Effector memory CD8-positive, alpha-beta T cell (primary cell): ENCODE measurements around the gene HOXB5.

Experiments used
- ATAC-seq: fragments of 150-1000 bp; cut with Tn5 transposase; replicated peaks from 2 replicates; pipeline ENCODE4 v1.10.0; 2021; ENCODE audit warnings: mild to moderate bottlenecking, moderate library complexity
- DNase-seq, 3 experiments: peaks; one replicate each; pipeline ENCODE4 v3.0.0; 2021
- H3K27ac Mint-ChIP-seq, 2 donors: one replicate each; pipeline ENCODE4 v1.8.0; 2022; ENCODE audit warnings: mild to moderate bottlenecking in 2 of 2, mixed read lengths in 2 of 2, moderate library complexity in 2 of 2
- H3K27me3 Mint-ChIP-seq, 2 donors: one replicate each; pipeline ENCODE4 v1.8.0; 2022; ENCODE audit warnings: mixed read lengths in 2 of 2
- H3K36me3 Mint-ChIP-seq: one replicate; pipeline ENCODE4 v1.8.0; 2022; ENCODE audit warnings: mild to moderate bottlenecking, moderate library complexity, mixed read lengths; ENCODE audit not compliant: insufficient read depth
- H3K4me1 Mint-ChIP-seq, 2 donors: one replicate each; pipeline ENCODE4 v1.8.0; 2022; ENCODE audit warnings: low read depth in 2 of 2, mixed read lengths in 2 of 2
- H3K4me3 Mint-ChIP-seq, 2 donors: one replicate each; pipeline ENCODE4 v1.8.0; 2022; ENCODE audit warnings: mild to moderate bottlenecking in 2 of 2, mixed read lengths in 2 of 2, moderate library complexity in 2 of 2
- H3K9me3 Mint-ChIP-seq, 2 donors: one replicate each; pipeline ENCODE4 v1.8.0; 2022; ENCODE audit warnings: mixed read lengths in 2 of 2

HOXB5 gene

DNA sequence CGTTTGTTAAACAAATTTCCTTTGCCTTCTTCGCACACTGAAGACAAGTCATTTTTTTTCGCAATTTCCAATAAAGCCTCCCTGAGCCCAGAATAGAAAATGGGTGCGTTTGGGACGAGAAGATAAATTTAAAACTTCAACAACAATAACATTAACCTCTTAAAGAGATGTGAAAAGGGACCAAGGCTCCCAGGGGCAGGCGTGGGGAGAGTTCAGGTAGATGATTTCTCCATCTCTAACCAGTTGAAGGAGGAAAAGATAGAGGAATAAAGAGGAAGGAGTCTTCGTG is 14.2 kb downstream of the HOXB5 start:
- Mint-ChIP-seq H3K4me1 (peaks cover 13 to 15% of the 10 kb centered on the region in 2 donors), H3K27ac (peak overlapping the region in 1 of 2 donors; percentile 92), H3K27me3 (peaks cover 51 to 59% of the 10 kb centered on the region in 2 donors), H3K36me3 (peaks cover 12% of the 10 kb centered on the region), H3K9me3 (no peaks in the 10 kb centered on the region), H3K4me3 (peak overlapping the region; percentile 90 to 94)
- DNase-seq (no peak), ATAC-seq (no peak)

DNA sequence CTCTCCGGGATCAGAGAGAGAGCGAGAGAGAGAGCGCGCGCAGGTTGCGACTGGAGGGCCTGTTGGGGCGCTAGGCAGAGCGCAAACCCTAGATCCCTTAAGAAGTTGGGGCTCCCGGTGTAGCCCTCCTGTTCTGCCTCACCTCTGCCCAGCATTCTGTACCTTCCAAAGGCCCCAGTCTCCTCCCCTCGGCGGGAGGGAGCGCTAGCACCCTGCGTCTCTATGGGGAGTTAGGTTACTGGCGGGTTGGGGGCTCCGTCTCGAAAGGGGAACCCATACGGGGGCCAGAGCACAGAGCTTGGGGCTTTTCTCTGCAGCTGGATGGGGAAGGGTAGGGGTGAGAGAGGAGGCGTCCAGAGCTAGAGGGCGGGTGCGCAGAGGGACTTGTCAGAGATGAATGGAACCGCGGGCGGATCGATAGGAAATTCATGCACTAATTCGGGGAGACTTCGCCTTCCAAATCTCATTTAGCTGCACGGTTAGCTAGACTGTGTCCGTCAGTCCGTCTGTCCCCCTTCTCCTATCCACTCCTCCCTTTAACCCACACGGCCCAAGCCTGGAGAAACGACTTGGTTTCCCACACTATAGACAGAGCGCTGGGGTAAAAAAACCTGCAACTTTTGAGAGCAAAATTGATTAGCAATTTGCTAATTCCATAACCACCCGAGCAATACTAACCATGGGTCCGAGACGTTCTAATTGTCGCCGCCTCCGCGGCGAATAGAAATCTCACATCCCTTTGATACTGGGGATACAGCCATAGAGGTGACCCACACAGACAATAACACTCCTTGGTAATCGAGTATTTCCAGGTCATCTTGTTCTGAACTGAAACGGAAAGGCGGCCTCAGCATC is 14.7 kb downstream of the HOXB5 start:
- Mint-ChIP-seq H3K4me1 (peaks cover 13 to 16% of the 10 kb centered on the region in 2 donors), H3K36me3 (peaks cover 12% of the 10 kb centered on the region), H3K9me3 (no peaks in the 10 kb centered on the region), H3K27me3 (peaks cover 47 to 53% of the 10 kb centered on the region in 2 donors), H3K27ac (peak overlapping the region; percentile 86 to 92), H3K4me3 (peak overlapping the region; percentile 90 to 94)
- DNase-seq (peak in 2 of 3 experiments; percentile 25 to 29), ATAC-seq (peak; percentile 61)

DNA sequence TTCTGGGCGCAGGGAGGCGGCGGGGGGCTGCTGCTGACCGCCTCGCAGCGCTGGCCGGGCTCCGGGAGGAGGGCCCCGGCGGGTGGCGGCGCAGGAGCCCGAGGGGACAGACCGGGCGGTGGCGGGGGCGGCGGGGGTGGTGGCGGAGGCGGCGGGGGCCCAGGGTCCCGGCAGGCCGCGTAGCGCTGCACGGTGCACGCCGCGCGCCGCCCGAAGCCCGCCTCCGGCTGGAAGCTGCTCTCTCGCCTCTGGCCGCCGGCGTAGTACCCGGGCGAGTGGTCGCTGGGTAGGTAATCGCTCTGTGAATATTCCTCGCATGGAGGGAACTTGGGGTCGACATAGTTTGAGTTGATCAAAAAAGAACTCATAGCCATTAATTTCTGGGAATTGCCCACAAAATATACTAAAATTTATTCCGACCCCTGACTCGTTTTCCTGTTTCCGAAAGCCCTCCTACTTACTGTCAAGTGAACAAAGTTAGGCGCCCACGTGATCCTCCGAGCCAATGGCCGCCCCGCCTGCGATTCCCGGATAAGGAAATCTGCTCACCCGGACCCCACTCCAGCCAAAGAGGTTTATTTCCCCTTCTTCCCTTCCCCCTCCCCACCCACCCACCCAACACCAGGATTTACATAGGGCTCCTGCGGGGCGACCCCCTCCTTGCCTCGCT is 15.5 kb downstream of the HOXB5 start, which contains the start of gene HOXB4:
Gene HOXB4, minus strand, starts transcription at position 405 of the 670 bp plus-strand sequence. Its CDS starts 31 bp downstream, at position 374.
- peaks cover 13 to 20% of the 10 kb centered on the region in 2 donors for H3K4me1 Mint-ChIP-seq
- H3K36me3 Mint-ChIP-seq: peaks cover 12% of the 10 kb centered on the region
- H3K4me3 Mint-ChIP-seq: peak within 1 kb of the TSS; percentile 90 to 94
- H3K27ac Mint-ChIP-seq: peak within 1 kb of the TSS; percentile 86 to 92
- H3K27me3 Mint-ChIP-seq: peaks cover 39 to 45% of the 10 kb centered on the region in 2 donors
- H3K9me3 Mint-ChIP-seq: no peaks in the 10 kb centered on the region
- DNase-seq: peak; percentile 52 to 64 (median 55)
- peak; percentile 87 for ATAC-seq

DNA sequence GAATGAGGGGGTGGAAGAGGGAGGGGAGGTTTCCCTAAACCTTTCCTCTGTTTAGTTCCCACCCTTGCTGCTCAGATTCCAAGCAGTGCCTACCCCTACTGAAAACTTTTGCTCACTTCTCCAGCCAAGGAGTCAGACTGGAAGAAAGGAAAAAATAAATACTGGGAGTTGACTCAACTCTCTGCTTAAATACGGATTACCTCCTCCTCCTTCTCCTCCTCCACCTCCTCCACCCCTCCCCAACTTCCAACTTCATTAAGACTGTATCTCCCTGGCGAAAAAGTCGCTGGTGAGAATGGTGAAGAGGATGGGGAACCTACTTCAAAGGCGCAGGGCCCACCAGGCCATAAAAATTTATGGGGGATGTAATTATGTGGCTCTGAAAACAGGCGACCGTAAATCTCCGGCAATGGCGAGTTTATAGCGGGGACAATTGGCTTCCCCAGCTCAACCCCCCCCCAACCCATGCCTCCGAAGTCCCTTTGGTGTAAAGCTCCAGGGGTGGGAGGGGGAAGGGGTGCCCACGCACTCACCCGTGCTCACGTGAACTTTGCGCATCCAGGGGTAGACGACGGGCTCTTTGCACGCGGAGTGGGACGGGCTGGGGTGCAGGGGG is 16.1 kb downstream of the HOXB5 start:
- H3K4me1 Mint-ChIP-seq: peaks cover 13 to 20% of the 10 kb centered on the region in 2 donors
- H3K4me3 Mint-ChIP-seq: peak overlapping the region; percentile 90 to 94
- peaks cover 9% of the 10 kb centered on the region for H3K36me3 Mint-ChIP-seq
- no peaks in the 10 kb centered on the region for H3K9me3 Mint-ChIP-seq
- H3K27me3 Mint-ChIP-seq: peaks cover 33 to 39% of the 10 kb centered on the region in 2 donors
- peak overlapping the region; percentile 53 to 92 for H3K27ac Mint-ChIP-seq
- peak; percentile 22 for ATAC-seq
- no peak for DNase-seq

DNA sequence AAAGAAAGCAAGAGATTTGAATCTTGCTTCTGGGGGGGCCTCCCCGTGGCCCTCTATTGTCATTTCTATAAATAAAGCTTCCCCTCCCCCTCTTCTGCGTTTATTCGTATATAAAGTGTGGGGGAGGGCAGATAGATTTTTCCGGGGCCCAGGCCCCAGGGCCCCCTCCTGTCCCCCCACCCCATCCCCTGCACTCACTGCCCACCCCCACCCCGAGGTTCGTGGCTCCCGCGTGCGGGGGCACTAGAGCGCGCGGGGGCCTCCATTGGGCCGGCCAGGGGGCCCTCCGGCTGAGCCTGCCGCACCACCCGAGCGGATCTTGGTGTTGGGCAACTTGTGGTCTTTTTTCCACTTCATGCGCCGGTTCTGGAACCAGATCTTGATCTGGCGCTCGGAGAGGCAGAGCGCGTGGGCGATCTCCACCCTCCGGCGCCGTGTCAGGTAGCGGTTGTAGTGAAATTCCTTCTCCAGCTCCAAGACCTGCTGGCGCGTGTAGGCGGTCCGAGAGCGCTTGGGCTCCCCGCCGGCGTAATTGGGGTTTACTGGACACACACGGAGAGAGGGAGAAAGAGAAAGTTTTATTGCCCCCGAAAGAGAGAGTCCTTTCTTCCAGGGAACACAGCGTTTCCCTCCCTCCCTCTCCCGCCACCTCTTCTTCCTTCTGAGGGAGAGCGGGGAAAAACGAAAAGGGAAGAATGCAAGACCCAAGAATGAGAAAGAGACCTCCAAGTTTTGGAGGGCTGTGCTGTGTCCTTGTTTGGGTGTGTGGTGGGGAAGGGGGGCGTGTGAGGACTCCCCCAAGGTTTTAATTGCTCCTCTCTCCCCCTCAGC is 16.9 kb downstream of the HOXB5 start:
- H3K27me3 Mint-ChIP-seq: peaks cover 30 to 32% of the 10 kb centered on the region in 2 donors

DNA sequence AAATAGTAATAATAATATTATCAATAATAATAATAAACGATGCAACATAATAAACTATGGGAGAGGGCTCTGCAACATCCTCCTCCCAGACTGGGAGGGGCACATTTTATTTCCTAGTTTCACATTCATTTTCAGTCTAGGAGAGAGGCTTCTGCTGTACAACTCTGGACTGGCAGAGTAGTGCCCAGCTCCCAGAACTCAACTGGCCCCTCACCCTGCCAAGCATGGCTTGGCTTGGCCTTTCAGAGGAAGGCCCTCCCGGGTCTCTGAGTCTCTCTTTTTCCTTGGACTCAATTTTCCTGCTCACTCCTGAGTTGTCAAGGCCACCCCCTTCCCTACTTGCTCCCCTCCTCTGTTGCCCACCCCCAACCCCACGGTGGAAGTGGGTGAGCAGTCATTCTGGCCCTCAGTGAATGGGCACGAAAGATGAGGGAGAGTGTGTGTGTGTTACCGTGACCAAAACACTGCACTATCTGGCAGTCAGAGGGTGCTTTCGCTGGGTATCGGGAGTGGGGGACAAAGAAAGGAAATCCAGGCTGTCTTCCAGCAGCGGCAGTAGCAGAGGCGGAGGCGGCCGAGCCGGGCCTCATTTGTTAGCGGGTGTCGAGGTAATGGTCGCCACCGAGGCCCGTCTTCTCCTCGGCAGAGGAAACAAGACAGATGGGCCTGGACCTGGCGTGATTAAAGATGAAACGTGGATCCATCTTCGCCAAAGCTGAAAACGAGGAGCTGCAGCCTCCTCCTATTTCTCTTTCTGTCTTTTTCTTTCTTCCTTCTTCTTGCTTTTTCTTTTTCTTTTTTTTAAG is 17.7 kb downstream of the HOXB5 start:
- ATAC-seq: no peak
- Mint-ChIP-seq H3K9me3 (no peaks in the 10 kb centered on the region), H3K27me3 (peaks cover 22 to 23% of the 10 kb centered on the region in 2 donors), H3K36me3 (peaks cover 9% of the 10 kb centered on the region), H3K4me1 (peaks cover 8 to 20% of the 10 kb centered on the region in 2 donors), H3K4me3 (no peak overlapping the region), H3K27ac (no peak overlapping the region)
- no peak for DNase-seq

More for the DNA sequence above, 16.9 kb downstream of the HOXB5 start:
- peak overlapping the region in 1 of 2 donors; percentile 53 for H3K27ac Mint-ChIP-seq
- H3K36me3 Mint-ChIP-seq: peaks cover 9% of the 10 kb centered on the region
- H3K9me3 Mint-ChIP-seq: no peaks in the 10 kb centered on the region
- no peak for DNase-seq
- ATAC-seq: no peak
- H3K4me3 Mint-ChIP-seq: peak overlapping the region; percentile 90 to 94
- peaks cover 10 to 20% of the 10 kb centered on the region in 2 donors for H3K4me1 Mint-ChIP-seq

DNA sequence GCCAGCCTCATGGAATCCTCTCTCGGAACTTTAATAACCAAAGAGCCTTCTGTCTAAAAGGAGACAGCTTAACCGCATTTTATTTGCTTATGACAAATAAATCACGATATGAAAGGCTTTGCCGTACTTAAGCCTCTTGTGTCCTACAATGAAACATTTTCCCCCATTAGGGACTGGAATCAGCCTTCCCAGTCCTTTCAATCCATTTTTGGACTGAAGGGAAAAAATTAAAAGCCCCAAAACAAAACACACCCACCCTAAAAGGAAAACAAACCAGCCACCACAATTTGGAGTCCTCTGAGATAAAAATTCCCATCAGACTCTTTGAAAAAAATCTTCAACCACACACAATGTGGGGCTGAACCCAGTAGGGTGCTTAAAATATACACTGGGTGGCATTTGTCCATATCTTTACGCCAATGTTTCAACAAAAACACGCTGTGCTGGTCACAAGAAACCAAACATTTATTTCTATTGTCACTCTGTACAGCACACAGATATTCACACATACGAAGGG is 18.5 kb downstream of the HOXB5 start:
- H3K36me3 Mint-ChIP-seq: peaks cover 7% of the 10 kb centered on the region
- peaks cover 14 to 16% of the 10 kb centered on the region in 2 donors for H3K27me3 Mint-ChIP-seq
- no peaks in the 10 kb centered on the region for H3K9me3 Mint-ChIP-seq
- no peak overlapping the region for H3K4me3 Mint-ChIP-seq
- no peak for DNase-seq
- ATAC-seq: no peak
- peaks cover 8 to 20% of the 10 kb centered on the region in 2 donors for H3K4me1 Mint-ChIP-seq
- H3K27ac Mint-ChIP-seq: no peak overlapping the region

DNA sequence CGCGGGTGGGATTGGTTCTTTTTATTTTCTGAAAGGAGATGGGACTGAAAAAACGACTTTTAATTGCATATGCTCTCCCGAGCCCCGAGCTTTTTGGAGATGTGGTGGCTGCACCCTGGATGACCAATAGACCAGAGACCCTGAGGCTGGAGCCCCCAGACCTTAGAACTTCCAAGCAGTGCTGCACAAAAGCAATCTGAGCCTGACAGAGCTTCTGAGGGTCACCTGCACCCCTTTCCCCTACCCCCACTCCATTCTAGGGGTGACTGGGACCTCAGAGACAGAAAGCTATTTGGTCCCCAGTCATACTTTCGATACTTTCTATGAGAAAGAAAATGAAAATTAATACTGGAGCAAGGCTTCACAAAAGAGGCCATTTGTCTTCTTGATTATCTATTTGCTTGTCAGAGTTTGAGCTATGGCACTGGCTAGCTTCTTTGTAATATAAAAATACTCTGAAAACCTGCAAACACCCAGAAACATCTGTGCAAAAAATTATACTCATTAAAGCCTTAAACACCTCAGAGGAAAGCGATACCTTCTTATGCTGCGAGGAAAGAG is 19.0 kb downstream of the HOXB5 start:
- no peak overlapping the region for H3K4me3 Mint-ChIP-seq
- H3K4me1 Mint-ChIP-seq: peaks cover 8 to 20% of the 10 kb centered on the region in 2 donors
- peaks cover 9 to 10% of the 10 kb centered on the region in 2 donors for H3K27me3 Mint-ChIP-seq
- H3K27ac Mint-ChIP-seq: no peak overlapping the region
- no peak for DNase-seq
- H3K9me3 Mint-ChIP-seq: no peaks in the 10 kb centered on the region
- H3K36me3 Mint-ChIP-seq: peaks cover 5% of the 10 kb centered on the region
- ATAC-seq: no peak

DNA sequence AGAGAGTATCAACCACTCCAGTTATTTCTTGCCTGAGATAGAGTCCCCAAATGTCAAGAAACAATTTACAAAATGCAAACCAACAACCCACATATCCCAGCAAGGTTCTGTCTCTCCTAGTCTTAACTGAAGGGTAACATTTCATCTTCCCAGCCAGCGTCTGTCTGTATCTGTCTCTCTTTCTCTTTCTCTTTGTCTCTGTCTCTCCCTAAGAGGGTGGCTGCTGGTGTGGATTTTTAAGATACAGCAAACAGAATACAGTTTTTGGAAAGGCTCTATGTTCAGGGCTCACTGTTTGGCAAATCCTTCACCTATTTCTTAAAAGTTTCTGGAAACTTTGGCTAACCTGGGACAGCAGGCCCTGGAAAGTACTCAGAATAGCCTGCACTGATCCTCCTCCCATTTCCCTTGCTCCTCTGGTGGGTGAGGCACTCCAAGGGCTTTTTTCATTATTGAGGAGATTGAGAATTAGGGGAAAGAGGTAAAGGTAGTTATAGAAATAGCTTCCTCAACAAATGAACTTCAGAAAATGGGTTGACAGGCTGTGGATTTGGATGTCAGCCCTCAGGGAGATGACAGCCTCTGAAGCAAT is 21.7 kb downstream of the HOXB5 start:
- Mint-ChIP-seq H3K4me1 (peaks cover 0 to 9% of the 10 kb centered on the region in 2 donors), H3K27me3 (no peaks in the 10 kb centered on the region), H3K36me3 (no peaks in the 10 kb centered on the region), H3K4me3 (no peak overlapping the region), H3K9me3 (no peaks in the 10 kb centered on the region), H3K27ac (no peak overlapping the region)
- no peak for ATAC-seq
- no peak for DNase-seq

DNA sequence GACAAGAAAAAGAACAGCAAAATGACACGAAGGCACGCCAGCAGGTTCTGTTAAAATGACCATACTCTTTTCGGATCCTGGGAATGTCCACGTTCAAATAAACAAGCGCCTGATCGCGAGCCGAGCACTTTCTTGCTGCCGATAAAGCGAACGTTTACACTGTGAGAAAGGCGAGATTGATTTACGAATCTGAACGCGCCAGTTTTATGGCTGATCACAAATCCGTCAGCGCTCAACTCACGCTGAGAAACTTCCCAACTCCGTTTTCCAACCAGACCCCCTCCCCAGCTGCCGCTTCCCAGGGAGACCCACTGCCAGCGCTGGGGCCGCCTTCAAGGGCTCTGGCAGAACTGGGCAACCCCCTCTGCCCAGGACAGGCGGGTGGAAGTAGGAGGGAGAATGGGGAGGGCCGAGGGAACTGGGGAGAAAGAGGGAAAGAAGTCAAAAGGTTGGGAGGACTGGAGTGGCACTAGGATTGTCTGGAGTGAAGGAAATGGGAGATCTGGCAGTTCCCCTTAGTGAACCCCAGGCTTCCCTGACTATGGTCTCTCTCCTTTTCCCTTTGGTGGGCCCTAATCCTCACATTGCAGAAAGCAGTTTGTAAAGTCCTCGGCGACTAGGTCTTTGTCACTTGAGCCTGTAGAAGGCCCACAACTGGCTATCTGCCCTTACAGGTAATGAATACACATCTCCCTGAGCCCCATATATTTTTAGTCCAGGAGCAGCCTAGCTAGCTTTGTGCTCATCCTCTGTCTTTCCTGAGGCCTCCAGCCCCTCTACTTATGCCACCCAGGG is 22.4 kb downstream of the HOXB5 start:
- Mint-ChIP-seq H3K4me3 (no peak overlapping the region), H3K4me1 (peaks cover 0 to 9% of the 10 kb centered on the region in 2 donors), H3K27me3 (no peaks in the 10 kb centered on the region), H3K9me3 (no peaks in the 10 kb centered on the region), H3K36me3 (no peaks in the 10 kb centered on the region), H3K27ac (no peak overlapping the region)
- ATAC-seq: no peak
- DNase-seq: no peak
